CD4-positive, alpha-beta T cell treated with Interleukin-6 for 4 hours (primary cell): Measurements from ENCODE around the gene PROSER3.

Source experiments
- DNase-seq: peaks from one replicate; pipeline ENCODE4 v3.0.0-alpha.2; 2020; ENCODE audit warnings: mixed read lengths

The PROSER3 gene

DNA sequence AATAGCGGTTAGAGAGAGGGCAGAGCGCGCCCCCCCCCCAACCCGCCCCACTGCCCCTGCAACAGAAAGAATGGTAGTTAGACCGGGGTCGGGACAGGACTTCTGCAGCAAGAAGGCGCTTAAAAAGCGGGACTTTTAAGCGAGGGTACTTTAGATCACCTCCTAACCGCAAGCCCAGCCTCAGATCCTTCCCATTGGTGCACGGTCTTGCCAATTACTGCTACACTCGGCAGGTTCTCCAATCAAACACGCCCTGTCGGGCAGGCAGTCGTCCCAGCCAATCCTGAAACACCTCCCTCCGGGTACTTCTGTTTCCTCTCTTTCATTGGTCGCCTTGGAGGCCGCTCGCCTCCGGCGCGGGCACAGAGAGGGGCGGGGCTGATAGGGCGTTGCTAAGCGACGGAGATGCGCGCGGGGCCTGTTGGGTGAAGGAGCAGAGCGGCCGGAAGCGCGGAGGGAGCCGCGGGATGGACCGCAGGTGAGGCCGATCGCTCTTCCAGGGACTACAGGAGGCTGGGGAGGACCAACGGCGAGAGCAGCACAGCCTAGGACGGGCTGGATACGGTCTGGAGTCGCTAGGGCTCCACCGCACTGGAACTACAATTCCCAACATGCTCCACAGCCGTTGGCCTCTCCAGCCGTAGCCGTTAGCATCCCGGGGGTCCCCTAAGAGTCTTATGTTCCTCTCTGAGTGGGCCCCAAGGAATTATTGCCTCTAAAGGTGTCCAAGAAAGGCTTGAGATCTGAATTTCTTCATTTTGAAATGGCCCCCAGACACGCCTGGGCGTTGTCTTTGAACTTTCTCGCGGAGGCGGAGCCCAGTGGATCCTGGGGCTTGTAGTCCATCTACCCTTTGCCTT, at the start of gene PROSER3:
Gene PROSER3, plus strand, starts transcription at position 428 of the 860 bp plus-strand sequence. Its CDS starts 40 bp downstream, at position 468.
- peak; percentile 97 for DNase-seq

DNA sequence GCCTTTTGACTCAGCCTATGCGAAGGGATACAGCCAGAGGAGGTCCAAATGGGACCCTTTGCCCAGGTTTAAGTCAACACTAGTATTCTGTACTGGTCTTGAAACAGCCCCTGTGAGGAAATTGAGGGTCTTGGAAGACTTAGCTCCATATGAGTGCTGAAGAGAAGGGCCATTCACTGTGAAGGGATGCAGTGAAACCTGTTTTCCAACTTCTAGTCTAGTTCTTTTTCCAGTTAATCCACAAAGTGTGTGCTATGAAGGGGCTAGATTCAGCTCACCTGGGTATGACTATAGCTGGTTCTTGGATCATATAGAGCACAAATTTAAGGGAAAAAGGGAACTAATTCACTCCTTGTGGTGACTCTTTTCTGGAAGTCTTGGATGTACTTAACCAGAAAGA, 49.6 kb upstream of the PROSER3 start:
- no peak for DNase-seq

DNA sequence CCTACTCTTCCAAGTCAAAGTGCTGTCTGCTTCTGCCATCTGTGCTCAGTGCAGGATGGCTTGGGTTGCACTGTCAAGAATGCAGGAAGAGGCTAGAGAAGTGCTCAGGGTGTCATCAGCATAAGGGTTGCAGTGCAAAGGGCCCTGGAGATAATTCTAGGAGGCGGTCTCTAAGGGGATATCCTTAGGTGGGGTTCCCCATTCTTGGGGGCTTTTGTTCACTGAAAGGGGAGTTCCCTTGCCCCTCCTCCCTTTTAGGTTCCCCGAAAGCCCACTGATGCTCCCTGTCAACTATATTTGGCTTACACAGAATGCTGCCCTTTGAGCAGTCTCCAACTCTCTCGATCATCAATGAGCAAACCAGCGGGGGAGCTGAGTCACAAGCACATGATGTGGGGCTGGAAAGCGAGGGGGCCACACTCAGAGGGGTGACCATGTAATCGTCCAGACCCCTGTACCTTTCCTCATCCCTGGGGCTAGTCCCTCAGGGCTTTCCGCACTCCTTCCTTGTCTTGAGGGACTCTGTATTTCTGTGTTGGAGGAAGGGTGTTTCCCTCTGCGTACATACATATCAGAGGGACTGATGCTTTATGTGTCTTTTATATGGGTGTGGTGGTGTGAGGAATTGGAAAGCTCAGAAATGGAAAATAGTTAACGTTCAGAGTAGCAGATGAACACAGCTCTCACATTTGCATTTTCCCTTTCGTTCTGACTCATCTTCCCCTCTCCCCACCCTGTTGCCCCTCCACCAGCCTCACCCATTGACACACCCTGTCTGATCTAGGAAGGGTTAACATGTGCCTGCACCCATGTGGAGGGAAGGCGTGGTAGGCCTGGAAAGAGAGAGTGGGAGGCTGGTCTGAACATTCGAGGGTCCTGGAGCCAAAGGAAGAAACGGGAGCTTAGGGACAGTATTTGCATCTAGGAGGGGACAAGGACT, 46.9 kb upstream of the PROSER3 start:
- no peak for DNase-seq

DNA sequence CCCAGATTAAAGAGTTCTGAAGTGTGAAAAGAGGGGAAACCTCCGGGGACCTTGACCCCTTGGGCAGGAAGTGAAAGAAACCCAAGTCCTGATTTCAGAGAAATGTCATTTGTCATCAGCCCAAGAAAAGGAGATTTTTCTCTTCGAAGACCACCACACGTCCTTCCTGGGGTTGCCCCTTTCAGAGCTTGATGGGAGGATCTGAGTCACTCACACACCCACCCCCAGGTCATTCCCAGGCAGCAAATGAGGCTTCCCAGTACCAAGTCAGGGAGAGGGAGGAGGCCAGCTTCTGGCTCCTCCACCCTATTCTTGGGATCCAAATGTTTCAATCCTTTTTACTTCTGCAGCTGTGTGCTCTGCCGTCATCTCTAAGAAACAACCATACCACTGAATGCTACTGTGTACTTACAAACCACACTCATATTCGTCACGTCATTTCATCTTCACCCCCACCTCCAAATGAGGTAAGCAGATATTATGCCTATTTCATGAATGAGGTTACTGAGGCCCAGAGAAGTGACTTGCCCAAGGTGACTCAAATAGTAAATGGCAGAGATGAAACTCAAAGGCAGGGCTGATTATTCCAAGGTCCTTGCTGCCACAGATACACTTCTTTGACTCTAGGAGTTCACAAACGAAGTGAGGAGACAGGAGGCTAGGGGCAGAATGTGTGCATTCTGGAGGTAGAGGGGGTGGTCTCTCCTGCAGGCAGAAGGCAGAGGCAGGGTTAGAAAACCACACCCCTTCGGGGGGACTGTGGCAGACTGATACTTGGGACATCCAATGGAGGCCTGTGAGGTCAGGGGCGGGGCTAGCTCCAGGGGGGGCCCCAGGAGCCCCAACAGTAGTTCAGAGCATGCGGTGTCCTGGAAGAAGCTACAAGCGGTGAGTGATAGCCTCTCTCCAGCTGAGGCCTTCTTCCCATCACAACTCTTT, 45.1 kb upstream of the PROSER3 start:
- peak; percentile 24 for DNase-seq

DNA sequence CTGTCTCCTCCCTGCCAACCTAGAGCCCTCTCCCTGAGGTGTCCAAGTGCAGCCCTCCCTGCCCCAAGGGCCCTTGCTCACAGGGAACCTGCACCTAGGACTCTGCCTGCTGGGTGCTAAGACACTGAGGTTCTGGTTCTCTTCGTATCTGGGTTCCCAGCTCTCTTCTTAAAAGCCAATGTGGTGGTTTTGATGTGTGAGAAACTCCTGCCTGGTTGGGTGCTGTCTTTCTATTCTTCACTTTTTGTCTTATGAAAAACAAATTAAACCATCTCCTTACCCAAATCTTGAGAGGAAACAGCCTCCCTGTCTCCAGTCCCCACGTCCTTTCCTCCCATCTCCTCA, 44.5 kb upstream of the PROSER3 start:
- no peak for DNase-seq

DNA sequence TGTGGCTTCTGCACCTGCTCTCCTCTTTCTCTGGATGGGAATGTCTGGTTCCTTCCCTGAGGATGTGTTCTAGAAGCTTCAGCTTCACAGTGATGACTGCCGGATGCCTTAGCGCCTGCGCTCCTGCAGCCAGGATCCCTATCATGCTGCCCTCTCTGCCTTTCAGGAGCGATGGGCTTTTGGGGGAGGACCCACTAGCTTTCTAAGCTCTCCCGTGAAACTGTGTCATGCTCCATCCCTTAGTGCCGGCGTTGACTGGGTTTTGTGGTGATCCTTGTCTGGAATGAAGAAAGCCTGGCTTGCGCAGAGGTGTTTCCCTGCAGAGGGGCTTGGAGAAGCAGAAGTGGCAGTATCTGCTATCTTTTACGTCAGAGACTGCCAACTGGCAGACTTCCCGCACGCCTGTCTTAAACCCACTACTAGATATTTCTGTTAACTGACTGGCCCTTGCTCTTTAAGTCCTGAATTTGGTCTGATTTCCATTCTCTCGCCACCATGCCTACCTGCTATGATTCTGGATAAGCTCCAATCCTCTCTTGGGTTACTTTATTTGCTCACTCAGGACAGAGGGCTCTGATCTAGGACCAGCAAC, 44.0 kb upstream of the PROSER3 start:
- DNase-seq = no peak

DNA sequence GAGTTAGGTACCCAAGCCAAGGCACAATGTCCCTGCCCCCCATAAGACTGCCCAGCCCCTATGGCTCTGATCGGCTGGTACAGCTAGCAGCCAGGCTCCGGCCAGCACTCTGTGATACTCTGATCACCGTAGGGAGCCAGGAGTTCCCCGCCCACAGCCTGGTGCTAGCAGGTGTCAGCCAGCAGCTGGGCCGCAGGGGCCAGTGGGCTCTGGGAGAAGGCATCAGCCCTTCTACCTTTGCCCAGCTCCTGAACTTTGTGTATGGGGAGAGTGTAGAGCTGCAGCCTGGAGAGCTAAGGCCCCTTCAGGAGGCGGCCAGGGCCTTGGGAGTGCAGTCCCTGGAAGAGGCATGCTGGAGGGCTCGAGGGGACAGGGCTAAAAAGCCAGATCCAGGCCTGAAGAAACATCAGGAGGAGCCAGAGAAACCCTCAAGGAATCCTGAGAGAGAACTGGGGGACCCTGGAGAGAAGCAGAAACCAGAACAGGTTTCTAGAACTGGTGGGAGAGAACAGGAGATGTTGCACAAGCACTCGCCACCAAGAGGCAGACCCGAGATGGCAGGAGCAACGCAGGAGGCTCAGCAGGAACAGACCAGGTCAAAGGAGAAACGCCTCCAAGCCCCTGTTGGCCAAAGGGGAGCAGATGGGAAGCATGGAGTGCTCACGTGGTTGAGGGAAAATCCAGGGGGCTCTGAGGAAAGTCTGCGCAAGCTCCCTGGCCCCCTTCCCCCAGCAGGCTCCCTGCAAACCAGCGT, 43.2 kb upstream of the PROSER3 start:
- DNase-seq = no peak

DNA sequence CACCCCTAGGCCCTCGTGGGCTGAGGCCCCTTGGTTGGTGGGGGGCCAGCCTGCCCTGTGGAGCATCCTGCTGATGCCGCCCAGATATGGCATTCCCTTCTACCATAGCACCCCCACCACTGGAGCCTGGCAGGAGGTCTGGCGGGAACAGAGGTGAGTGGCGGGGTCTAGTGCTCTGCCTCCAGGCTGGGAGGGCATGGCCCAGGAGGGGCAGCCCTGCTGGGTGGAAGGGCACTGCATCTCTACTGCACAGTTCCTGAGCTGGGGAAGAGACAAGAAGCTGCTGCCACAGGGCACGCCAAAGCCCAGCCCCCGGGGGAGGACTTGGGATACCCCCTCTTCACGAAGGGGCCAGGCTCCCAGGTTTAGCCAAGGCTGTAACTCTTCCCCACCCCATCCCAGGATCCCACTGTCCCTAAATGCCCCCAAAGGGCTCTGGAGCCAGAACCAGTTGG, 42.6 kb upstream of the PROSER3 start:
- no peak for DNase-seq

DNA sequence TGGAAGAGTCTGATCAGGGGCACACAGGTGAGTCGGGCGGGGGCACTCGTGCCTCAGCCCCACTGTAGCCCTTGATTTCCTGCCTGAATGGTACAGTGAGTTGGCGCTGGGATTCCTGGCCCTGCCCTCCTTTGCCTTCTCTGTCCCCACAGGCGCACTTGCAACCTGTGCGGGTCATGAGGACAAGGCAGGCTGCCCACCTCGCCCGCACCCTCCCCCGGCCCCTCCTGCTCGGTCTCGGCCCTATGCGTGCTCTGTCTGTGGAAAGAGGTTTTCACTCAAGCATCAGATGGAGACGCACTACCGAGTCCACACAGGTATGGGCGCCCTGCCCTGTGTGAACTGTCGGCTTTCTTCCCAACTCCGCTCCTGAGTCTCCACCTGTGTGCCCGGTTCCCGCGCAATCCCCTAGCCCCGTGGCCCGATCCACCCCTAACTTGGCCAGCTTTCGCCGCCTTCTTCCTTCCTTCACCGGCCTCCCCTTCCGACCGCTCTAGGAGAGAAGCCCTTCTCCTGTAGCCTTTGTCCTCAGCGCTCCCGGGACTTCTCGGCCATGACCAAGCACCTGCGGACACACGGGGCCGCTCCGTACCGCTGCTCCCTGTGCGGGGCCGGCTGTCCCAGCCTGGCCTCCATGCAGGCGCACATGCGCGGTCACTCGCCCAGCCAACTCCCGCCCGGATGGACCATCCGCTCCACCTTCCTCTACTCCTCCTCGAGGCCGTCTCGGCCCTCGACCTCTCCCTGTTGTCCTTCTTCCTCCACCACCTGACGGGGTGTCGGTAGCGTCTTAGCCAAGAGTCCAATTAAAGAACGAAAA, 41.8 kb upstream of the PROSER3 start:
- peak; percentile 26 for DNase-seq

DNA sequence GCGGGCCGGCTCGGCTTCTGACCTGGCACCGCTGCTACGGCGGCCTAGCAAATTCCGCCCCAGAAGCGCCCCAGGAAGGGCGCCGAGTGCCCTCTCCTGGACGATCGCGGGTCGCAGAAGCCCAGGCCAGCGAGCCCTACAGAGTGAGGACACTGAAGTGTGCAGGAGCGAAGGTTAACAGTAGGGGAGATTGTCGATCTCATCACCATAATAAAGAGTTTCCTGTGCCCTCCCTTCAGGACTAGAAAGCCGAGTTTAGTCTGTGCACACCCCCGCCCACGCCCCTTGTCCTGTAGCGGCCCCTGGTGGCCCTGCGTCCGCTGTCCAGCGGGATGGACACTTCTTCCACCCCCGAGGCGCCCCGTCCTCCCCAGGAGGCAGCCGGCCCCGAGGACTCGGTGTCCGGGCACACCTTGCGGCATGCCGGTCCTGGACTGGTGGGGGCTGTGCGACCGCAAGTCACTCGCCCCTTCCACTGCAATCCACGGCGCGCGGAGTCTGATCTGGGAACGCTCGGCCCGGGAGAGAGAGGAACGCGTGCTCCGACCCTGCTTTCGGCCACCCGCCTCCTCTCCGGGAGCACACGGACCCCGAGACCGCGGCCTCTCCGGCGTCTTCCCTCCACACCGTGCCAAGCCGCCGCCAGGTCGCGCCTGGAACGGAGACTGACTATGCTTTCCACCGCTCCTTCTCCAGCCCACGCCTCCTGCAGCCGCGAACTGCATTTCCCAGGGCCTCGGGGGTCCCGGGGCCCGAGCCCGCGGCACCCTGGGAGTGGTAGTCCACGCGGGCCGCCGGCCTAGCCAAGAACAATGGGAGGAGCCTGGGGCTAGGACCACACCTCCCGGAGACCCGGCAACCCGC, 40.9 kb upstream of the PROSER3 start:
- peak; percentile 99 for DNase-seq

DNA sequence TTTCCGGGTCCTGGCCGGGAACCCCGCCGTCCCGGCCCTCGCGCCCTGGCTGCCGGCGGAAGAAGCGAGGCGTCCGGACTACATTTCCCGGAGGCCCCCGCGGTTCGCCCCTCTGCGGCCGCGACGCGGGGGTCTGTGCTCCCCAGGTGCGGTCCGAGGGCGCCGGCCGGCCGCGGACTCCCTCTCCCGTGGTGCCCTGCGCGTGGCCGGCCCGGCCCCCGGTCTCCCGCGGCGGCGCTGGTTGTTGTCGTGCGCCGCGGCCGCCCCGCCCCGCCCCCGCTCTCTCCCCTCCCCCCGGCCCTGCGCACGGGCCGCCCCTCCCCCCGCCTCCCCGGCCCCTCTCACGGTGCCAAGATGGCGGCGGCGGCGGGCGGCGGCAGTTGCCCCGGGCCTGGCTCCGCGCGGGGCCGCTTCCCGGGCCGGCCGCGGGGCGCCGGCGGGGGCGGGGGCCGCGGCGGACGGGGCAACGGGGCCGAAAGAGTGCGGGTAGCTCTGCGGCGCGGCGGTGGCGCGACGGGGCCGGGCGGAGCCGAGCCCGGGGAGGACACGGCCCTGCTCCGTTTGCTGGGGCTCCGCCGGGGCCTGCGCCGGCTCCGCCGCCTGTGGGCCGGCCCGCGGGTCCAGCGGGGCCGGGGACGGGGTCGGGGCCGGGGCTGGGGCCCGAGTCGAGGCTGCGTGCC, 40.2 kb upstream of the PROSER3 start, which contains the start of gene KMT2B:
Gene KMT2B, plus strand, starts transcription at position 339 of the 680 bp plus-strand sequence. Its CDS starts 16 bp downstream, at position 355.
- DNase-seq = no peak

DNA sequence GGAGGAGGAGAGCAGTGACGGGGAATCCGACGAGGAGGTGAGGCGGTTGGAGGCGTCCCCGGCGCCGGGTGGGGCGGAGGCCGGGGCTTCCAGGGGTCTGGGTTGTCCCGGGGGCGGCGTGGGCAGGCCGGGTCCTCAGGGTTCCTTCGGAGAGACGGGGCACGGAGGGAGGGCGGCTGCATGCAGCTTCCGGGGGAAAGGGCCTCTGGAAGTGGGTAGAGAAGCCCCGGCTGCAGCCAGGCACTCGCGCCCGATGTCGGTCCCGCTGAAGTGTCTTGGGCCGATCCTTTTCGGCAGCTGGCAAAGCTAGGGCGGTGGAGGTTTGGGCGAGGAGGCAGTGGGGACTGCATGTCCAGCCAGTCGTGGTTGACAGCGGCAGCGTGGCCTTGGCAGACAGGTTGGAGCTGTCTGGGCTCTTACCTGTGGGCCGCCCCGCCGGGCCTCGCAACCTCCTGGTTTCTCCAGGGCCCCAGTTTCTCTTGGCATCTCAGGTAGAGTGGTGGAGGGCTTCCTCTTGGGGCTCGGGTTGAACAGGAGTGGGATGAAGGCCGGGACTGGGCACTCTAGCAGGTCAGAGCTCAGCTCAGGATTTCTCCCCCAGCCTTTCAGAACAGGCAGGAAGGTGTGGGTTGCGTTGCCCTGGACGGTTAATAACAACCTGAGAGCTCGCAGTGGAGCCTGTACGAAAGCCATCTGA, 39.5 kb upstream of the PROSER3 start:
- peak; percentile 60 for DNase-seq

DNA sequence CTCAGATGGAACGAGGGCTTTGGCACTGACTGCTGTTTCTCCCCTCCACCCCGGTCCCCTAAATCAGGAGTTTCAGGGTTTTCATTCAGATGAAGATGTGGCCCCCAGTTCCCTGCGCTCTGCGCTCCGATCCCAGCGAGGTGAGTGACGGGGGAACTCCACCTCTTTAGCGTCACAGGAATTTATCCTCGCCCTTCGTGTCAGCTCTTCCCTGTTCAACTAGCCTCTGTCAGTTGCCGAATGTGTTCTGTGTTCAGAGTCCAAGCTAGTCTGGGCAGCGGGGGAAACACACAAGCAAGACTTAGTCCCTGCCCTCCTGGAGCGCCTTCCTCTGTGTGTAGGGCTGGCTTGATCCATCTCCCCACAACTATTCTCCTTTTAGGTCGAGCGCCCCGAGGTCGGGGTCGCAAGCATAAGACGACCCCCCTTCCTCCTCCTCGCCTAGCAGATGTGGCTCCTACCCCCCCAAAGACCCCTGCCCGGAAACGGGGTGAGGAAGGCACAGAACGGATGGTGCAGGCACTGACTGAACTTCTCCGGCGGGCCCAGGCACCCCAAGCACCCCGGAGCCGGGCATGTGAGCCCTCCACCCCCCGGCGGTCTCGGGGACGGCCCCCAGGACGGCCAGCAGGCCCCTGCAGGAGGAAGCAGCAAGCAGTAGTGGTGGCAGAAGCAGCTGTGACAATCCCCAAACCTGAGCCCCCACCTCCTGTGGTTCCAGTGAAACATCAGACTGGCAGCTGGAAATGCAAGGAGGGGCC, 38.4 kb upstream of the PROSER3 start:
- no peak for DNase-seq

DNA sequence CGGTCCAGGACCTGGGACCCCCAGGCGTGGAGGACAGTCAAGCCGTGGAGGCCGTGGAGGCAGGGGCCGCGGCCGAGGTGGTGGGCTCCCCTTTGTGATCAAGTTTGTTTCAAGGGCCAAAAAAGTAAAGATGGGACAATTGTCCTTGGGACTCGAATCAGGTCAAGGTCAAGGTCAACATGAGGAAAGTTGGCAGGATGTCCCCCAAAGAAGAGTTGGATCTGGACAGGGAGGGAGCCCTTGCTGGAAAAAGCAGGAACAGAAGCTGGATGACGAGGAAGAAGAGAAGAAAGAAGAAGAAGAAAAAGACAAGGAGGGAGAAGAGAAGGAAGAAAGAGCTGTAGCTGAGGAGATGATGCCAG, 37.8 kb upstream of the PROSER3 start:
- DNase-seq = no peak

DNA sequence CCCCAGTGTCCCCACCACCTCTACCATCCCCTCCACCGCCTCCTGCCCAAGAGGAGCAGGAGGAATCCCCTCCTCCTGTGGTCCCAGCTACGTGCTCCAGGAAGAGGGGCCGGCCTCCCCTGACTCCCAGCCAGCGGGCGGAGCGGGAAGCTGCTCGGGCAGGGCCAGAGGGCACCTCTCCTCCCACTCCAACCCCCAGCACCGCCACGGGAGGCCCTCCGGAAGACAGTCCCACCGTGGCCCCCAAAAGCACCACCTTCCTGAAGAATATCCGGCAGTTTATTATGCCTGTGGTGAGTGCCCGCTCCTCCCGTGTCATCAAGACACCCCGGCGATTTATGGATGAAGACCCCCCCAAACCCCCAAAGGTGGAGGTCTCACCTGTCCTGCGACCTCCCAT, 37.3 kb upstream of the PROSER3 start:
- DNase-seq = no peak

DNA sequence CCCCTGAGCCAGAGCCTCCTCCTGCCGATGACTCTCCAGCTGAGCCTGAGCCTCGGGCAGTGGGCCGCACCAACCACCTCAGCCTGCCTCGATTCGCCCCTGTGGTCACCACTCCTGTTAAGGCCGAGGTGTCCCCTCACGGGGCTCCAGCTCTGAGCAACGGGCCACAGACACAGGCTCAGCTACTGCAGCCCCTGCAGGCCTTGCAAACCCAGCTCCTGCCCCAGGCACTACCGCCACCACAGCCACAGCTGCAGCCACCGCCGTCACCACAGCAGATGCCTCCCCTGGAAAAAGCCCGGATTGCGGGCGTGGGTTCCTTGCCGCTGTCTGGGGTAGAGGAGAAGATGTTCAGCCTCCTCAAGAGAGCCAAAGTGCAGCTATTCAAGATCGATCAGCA, 36.6 kb upstream of the PROSER3 start:
- DNase-seq = no peak

DNA sequence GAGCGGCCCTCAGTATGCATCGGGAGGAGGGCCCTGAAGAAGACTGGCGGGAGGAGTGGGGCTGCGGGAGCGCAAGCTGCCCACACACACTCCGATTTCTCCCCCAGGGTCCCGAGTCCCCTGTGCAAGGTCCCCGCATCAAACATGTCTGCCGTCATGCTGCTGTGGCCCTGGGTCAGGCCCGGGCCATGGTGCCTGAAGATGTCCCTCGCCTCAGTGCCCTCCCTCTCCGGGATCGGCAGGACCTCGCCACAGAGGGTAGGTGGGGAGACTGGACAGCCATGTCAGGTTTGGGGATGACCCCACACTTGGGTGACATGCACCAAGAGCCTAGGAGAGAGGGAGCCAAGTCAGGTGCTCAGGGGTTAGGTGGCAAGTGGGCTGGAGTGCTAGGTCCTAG, 35.5 kb upstream of the PROSER3 start:
- DNase-seq = no peak
